ENCODE results near the gene NUDT21. TPM values are rescaled to one million over a fixed set of nuclear protein-coding genes. Genes with fewer than 3 reads are reported as not detected.
A peak's percentile ranks its signal among the peaks of the same experiment; 100 is the strongest.

The NUDT21 gene
- polyA plus RNA-seq, 3 donors = 33.0 to 65.0 (median 55.9) TPM

- peak; percentile 40 for TF ChIP-seq CTCF (IDR thresholded peaks at IDR 0.05)
- H3K9ac ChIP-seq (ENCODE audit: insufficient read depth, low read length, poor library complexity, severe bottlenecking) = peak within 1 kb of the TSS; percentile 88
- H3K79me2 ChIP-seq (ENCODE audit: insufficient read depth, low read length) = peaks cover 44% of the 10 kb centered on the region
- no peaks in the 10 kb centered on the region for H3K9me3 Mint-ChIP-seq
- under 1% methylated on average over 57 of the region's 57 CpGs for WGBS (ENCODE audit: insufficient coverage)
- H3K9me3 ChIP-seq (replicated peaks in 1 of 2; ENCODE audit: control insufficient read depth in 1 of 2, insufficient read depth in 1 of 2, low read length in 2 of 2) = no peaks in the 10 kb centered on the region
- peak within 1 kb of the TSS; percentile 72 to 92 (median 82) for H3K27ac Mint-ChIP-seq
- peak within 1 kb of the TSS; percentile 86 for H2AFZ ChIP-seq (ENCODE audit: insufficient read depth, low read depth, low read length, poor library complexity, severe bottlenecking)
- no peaks in the 10 kb centered on the region for H3K27me3 ChIP-seq (ENCODE audit: control insufficient read depth in 2 of 2, insufficient read depth in 2 of 2, low read length in 2 of 2)
- H3K36me3 Mint-ChIP-seq = peaks cover 5 to 14% of the 10 kb centered on the region in 2 donors
- H3K4me2 ChIP-seq (replicated peaks; ENCODE audit: extremely low read depth, low read length, poor library complexity, severe bottlenecking) = peak within 1 kb of the TSS; percentile 84
- peak within 1 kb of the TSS; percentile 98 to 99 for H3K4me3 Mint-ChIP-seq
- H4K20me1 ChIP-seq (ENCODE audit: insufficient read depth, low read length) = peaks cover 29% of the 10 kb centered on the region
- DNase-seq = peak; percentile 66 to 77 (median 75)
- H3K36me3 ChIP-seq (replicated peaks in 1 of 2; ENCODE audit: control insufficient read depth in 1 of 2, insufficient read depth in 2 of 2, low read length in 2 of 2) = peaks cover 5 to 8% of the 10 kb centered on the region in 2 donors
- H3K4me3 ChIP-seq (replicated peaks in 1 of 3; ENCODE audit: low read depth in 2 of 3, low read length in 3 of 3) = peak within 1 kb of the TSS; percentile 46 to 97 (median 86)
- intact Hi-C loops (cut with micrococcal nuclease) = no loop called here
- H3K27me3 Mint-ChIP-seq (ENCODE audit: low read depth in 3 of 3) = peaks cover 0 to 4% (median 0%) of the 10 kb centered on the region in 3 donors
- H3K27ac ChIP-seq (ENCODE audit: low read depth in 1 of 2, low read length in 2 of 2) = peak within 1 kb of the TSS; percentile 5 to 60
- H3K4me1 Mint-ChIP-seq = peaks cover 41% of the 10 kb centered on the region
- H3K4me1 ChIP-seq (ENCODE audit: control insufficient read depth in 1 of 2, insufficient read depth in 2 of 2, low read length in 2 of 2) = peaks cover 31 to 45% of the 10 kb centered on the region in 2 donors
Observed at GRCh38 chr16:56425439-56425832, 25.7 kb downstream of the NUDT21 start, which contains the start of gene AMFR. TSS of gene AMFR (minus strand) at chr16:56425545. CDS start at chr16:56425327, 218 bp downstream.

- H3K4me3 Mint-ChIP-seq = peak overlapping the region; percentile 98 to 99
- H3K4me3 ChIP-seq (replicated peaks in 1 of 3; ENCODE audit: low read depth in 2 of 3, low read length in 3 of 3) = peak overlapping the region; percentile 46 to 97 (median 86)
- peaks cover 50% of the 10 kb centered on the region for H3K79me2 ChIP-seq (ENCODE audit: insufficient read depth, low read length)
Observed at GRCh38 chr16:56424791-56425438, 26.2 kb downstream of the NUDT21 start.

More at GRCh38 chr16:56424791-56425438, 26.2 kb downstream of the NUDT21 start:
- Histone ChIP-seq H3K27ac (ENCODE audit: low read depth in 1 of 2, low read length in 2 of 2) (peak overlapping the region; percentile 5 to 60), H3K9me3 (replicated peaks in 1 of 2; ENCODE audit: control insufficient read depth in 1 of 2, insufficient read depth in 1 of 2, low read length in 2 of 2) (no peaks in the 10 kb centered on the region), H3K36me3 (replicated peaks in 1 of 2; ENCODE audit: control insufficient read depth in 1 of 2, insufficient read depth in 2 of 2, low read length in 2 of 2) (peaks cover under 1 to 8% of the 10 kb centered on the region in 2 donors), H3K4me1 (ENCODE audit: control insufficient read depth in 1 of 2, insufficient read depth in 2 of 2, low read length in 2 of 2) (peaks cover 31 to 45% of the 10 kb centered on the region in 2 donors), H2AFZ (ENCODE audit: insufficient read depth, low read depth, low read length, poor library complexity, severe bottlenecking) (peak overlapping the region; percentile 76), H4K20me1 (ENCODE audit: insufficient read depth, low read length) (peaks cover 34% of the 10 kb centered on the region), H3K9ac (ENCODE audit: insufficient read depth, low read length, poor library complexity, severe bottlenecking) (peak overlapping the region; percentile 88), H3K27me3 (ENCODE audit: control insufficient read depth in 2 of 2, insufficient read depth in 2 of 2, low read length in 2 of 2) (no peaks in the 10 kb centered on the region), H3K4me2 (replicated peaks; ENCODE audit: extremely low read depth, low read length, poor library complexity, severe bottlenecking) (peak overlapping the region; percentile 84)
- DNase-seq = peak in 1 of 3 donors; percentile 8
- peaks cover under 1 to 9% of the 10 kb centered on the region in 2 donors for H3K36me3 Mint-ChIP-seq
- H3K4me1 Mint-ChIP-seq = peaks cover 45% of the 10 kb centered on the region
- H3K27me3 Mint-ChIP-seq (ENCODE audit: low read depth in 3 of 3) = peaks cover 0 to 4% (median 0%) of the 10 kb centered on the region in 3 donors
- intact Hi-C loops (cut with micrococcal nuclease) = no loop called here
- H3K9me3 Mint-ChIP-seq = no peaks in the 10 kb centered on the region
- H3K27ac Mint-ChIP-seq = peak overlapping the region in 5 of 7 donors; percentile 15 to 92 (median 82)
- WGBS (ENCODE audit: insufficient coverage) = under 1% methylated on average over 75 of the region's 79 CpGs
- no peak for TF ChIP-seq CTCF (IDR thresholded peaks at IDR 0.05)
